Aorta (tissue), 5 donors: Measurements from ENCODE around the gene NEDD8. TPM values are rescaled to one million over a fixed set of nuclear protein-coding genes. Genes with fewer than 3 reads are reported as not detected.
A peak's percentile ranks its signal among the peaks of the same experiment; 100 is the strongest.

Experiments
- ATAC-seq: fragments of 200-7000 bp; cut with Tn5 transposase; one replicate; pipeline ENCODE4 v1.9.1; 2022; ENCODE audit warnings: moderate library complexity; ENCODE audit not compliant: low FRiP score
- DNase-seq, 2 donors: peaks; one replicate each; pipeline ENCODE4 v3.0.0-alpha.2; 2020
- H3K27ac ChIP-seq, 2 donors: one replicate each; pipeline ENCODE4 v1.5.1; 2013; ENCODE audit warnings: low read length in 2 of 2, mild to moderate bottlenecking in 2 of 2, moderate library complexity in 2 of 2, control low read depth in 1 of 2, inconsistent platforms in 1 of 2, low read depth in 1 of 2
- H3K27me3 ChIP-seq, 2 donors: one replicate each; pipeline ENCODE4 v1.6.1; 2013; ENCODE audit warnings: control low read depth in 1 of 2, low read length in 1 of 2, mild to moderate bottlenecking in 1 of 2, moderate library complexity in 1 of 2; ENCODE audit not compliant: insufficient read depth in 2 of 2, control insufficient read depth in 1 of 2
- H3K36me3 ChIP-seq, 2 donors: one replicate each; pipeline ENCODE4 v1.6.1; 2013; ENCODE audit warnings: control low read depth in 1 of 2, low read length in 1 of 2, mild to moderate bottlenecking in 1 of 2; ENCODE audit not compliant: insufficient read depth in 2 of 2, control insufficient read depth in 1 of 2
- H3K4me1 ChIP-seq, 2 donors: one replicate each; pipeline ENCODE4 v1.6.1; 2013; ENCODE audit warnings: low read length in 2 of 2, control low read depth in 1 of 2, mild to moderate bottlenecking in 1 of 2, moderate library complexity in 1 of 2; ENCODE audit not compliant: insufficient read depth in 2 of 2, control insufficient read depth in 1 of 2
- H3K4me3 ChIP-seq, 2 donors: one replicate each; pipeline ENCODE4 v1.5.1; 2013; ENCODE audit warnings: low read length in 2 of 2, control low read depth in 1 of 2, mild to moderate bottlenecking in 1 of 2
- H3K9me3 ChIP-seq: one replicate; pipeline ENCODE4 v1.6.1; 2013; ENCODE audit warnings: mild to moderate bottlenecking, low read length; ENCODE audit not compliant: control insufficient read depth
- WGBS, 2 donors: extraction: QIAGEN DNeasy Blood & Tissue Kit; methylation state at CpG; one replicate each; pipeline ENCODE4 v1.1.7; 2013; 5-methylcytosine and 5-hydroxymethylcytosine counted together
- intact Hi-C, 2 donors: fragments of 100-400 bp; cut with DNase I; formaldehyde crosslinking; loops; one replicate each; pipeline versions ENCODE4 v1.14.2 to v1.15.0; 2022
- polyA plus RNA-seq, 2 donors: library from polyadenylated mRNA; stranded (reverse); fragments of 200-250 nt; gene quantifications; one replicate each; pipeline ENCODE4 v1.2.3, GENCODE V29; 2013
- total RNA-seq, 2 donors: library from RNA; stranded (reverse); fragmentation: NEBNext Ultra II Directional; extraction: Animal tissue kit (Norgen Biotek cat#: 25700); gene quantifications; one replicate each; pipeline ENCODE4 v1.2.1, GENCODE V29; 2021
- donor health status: healthy with polysubstance abuse.
- donor health status: Bipolar disorder and iron deficiency.
- donor health status: DM: no; HTN: no; CAD: no.
- donor health status: DM: no; HTN: no; CAD: no.
- donor health status: DM: yes; HTN: yes; CAD: no.

NEDD8 gene
- total and polyA plus RNA-seq, 4 donors: 122 to 345 (median 172) TPM

DNA sequence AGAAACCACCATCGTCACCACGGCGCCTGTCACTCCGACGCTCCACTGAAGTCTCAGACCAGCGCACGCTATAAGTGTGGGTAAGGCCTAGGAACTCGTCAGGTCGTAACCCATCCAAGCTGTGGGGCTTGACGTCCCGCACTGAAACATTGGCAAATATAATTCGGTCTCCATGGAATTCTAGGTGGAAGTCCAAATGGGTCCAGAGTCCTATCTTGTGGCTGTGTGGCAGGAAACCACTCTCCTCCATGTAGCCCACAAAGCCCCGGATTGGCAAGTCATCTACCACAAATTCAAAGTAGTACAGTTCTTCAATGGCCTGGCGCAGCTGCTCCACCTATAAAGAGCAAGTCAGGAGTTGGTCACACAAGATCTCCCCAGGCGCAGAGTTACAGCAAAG lies 39.2 kb downstream of the NEDD8 start:
- H3K27me3 ChIP-seq: no peaks in the 10 kb centered on the region
- no peak overlapping the region for H3K27ac ChIP-seq
- no peaks in the 10 kb centered on the region for H3K9me3 ChIP-seq
- peaks cover 0 to 2% of the 10 kb centered on the region in 2 donors for H3K36me3 ChIP-seq
- H3K4me1 ChIP-seq: peaks cover 0 to 4% of the 10 kb centered on the region in 2 donors
- no peak for ATAC-seq
- H3K4me3 ChIP-seq: no peak overlapping the region
- 96 to 97% methylated on average over 15 of the region's 15 CpGs for WGBS, 2 donors
- DNase-seq: no peak
- intact Hi-C loops: no loop called here

DNA sequence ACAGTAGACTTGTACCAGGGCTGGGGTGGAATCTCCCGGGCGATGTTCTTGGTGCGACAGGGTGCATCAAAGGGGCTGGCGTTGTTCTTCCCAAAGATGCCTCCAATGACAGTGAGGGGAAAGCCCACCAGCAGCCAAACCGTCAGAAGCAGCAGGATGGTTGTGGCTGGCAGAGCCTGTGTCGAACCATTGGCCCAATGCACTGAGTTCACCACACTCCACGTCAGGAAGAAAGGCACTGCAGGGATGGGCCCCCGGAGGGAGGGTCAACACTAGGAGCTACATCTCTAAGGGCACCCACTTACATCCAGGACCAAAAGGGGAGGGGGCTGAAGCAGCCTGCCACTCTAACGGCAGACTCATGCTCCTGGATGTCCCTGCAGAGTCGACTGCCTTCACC lies 41.8 kb downstream of the NEDD8 start:
- Histone ChIP-seq H3K27ac (no peak overlapping the region), H3K9me3 (no peaks in the 10 kb centered on the region), H3K4me1 (peaks cover 0 to 4% of the 10 kb centered on the region in 2 donors), H3K4me3 (no peak overlapping the region), H3K27me3 (no peaks in the 10 kb centered on the region), H3K36me3 (peaks cover 0 to 2% of the 10 kb centered on the region in 2 donors)
- intact Hi-C loops: no loop called here
- 85 to 95% methylated on average over 10 of the region's 10 CpGs for WGBS, 2 donors
- ATAC-seq: no peak
- no peak for DNase-seq

DNA sequence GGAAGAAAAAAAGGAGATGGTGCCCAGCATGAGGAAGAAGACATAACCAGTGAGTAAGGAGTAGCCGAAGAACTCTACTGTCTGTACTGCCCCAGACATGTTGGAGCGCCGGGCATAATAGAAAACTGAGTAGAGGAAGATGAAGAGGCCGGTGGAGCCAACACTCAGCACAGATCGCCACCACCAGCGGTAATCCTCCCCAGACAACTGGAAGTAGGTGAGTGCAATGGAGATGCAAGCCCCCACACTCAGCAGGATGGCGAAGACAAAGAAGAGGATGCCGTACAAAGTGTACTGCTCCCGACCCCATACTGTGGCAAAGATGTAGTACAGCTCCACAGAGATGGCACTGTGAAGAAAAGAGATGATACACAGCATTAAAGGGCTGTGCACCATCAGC lies 42.7 kb downstream of the NEDD8 start:
- H3K4me1 ChIP-seq: peaks cover 0 to 2% of the 10 kb centered on the region in 2 donors
- WGBS, 2 donors: 91 to 94% methylated on average over 9 of the region's 9 CpGs
- no peak overlapping the region for H3K4me3 ChIP-seq
- ATAC-seq (no peak), DNase-seq (no peak)
- no peak overlapping the region for H3K27ac ChIP-seq
- H3K9me3 ChIP-seq: no peaks in the 10 kb centered on the region
- intact Hi-C loops: loop anchor here in 1 of 2 donors (2.0 kb wide), 1 partner anchor 29 kb away; the partner anchor contains the start of gene IRF9
- no peaks in the 10 kb centered on the region for H3K27me3 ChIP-seq
- H3K36me3 ChIP-seq: peaks cover 0 to 2% of the 10 kb centered on the region in 2 donors

DNA sequence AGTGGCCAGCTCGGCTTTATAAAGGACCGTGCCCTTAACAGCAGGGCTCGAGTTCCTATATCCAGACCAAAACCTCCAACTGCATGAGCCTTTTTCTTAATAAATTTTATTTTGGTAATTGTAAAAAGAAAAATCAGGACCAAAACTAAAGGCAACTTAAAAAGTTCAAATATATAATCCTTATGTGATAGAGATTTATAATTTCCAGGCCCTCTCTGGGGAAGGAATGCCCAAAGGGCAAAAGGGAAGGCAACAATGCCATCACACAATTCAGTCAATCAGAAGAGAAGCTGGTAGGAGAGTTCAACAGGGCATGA lies 43.1 kb downstream of the NEDD8 start:
- Histone ChIP-seq H3K36me3 (peaks cover 0 to 2% of the 10 kb centered on the region in 2 donors), H3K4me1 (no peaks in the 10 kb centered on the region), H3K4me3 (no peak overlapping the region), H3K9me3 (no peaks in the 10 kb centered on the region), H3K27ac (no peak overlapping the region), H3K27me3 (no peaks in the 10 kb centered on the region)
- intact Hi-C loops: loop anchor here in 1 of 2 donors (2.0 kb wide), 1 partner anchor 28 kb away; the partner anchor contains the start of gene IRF9
- 0 to 1% methylated on average over 3 of the region's 3 CpGs for WGBS, 2 donors
- ATAC-seq (no peak), DNase-seq (no peak)

DNA sequence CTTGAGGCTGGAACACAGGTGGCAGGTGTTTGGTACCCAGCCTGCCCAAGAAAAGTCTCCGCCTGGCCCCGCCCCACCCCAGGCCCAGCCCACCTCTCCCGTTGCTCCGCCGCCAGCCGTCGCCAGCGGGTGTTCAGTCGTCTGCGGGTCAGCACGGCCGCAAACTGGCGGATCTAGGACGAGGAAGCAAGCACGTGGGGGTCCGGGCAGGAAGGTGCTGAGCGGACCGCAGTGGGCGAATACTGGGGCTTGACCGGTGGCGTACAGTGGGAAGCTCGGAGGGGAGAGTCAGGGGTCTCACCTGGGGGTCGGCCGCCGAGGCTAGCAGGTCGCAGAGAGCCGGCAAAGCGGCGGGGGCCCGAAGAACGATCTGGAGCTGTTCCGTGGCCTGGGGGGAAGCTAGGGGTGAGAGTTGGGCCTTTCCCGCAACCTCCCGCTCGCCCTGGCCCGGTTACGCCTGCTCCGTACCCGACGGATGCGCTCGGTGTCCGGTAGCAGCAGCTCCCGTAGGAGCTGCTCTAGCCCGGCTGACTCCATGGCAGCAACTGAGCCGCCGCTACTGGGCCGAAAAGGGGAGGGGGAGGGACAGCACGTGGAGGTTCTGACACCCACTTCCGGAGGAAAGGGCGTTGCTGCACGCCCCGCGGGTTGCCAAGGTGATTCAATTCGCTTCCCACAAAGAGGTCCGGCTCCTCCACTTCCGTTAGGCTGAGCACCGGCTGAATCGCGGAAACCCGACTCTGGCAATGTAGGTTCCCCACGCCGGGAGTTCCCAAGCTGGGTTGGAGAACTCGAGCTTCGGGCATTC lies 43.7 kb downstream of the NEDD8 start, which contains the start of gene IPO4:
TSS of gene IPO4 (minus strand) at position 566 of the 808 bp plus-strand sequence. CDS start at position 537, 29 bp downstream.
- ATAC-seq: peak; percentile 97
- intact Hi-C loops: loop anchor here in 1 of 2 donors (2.0 kb wide), 1 partner anchor 28 kb away; the partner anchor contains the start of gene IRF9
- peak; percentile 97 for DNase-seq
- WGBS, 2 donors: 0 to 1% methylated on average over 62 to 65 of the region's 65 CpGs
- H3K27ac ChIP-seq: peak within 1 kb of the TSS in 1 of 2 donors; percentile 33
- H3K27me3 ChIP-seq: no peaks in the 10 kb centered on the region
- peaks cover 0 to 2% of the 10 kb centered on the region in 2 donors for H3K36me3 ChIP-seq
- no peaks in the 10 kb centered on the region for H3K4me1 ChIP-seq
- H3K4me3 ChIP-seq: peak within 1 kb of the TSS; percentile 44 to 61
- no peaks in the 10 kb centered on the region for H3K9me3 ChIP-seq

DNA sequence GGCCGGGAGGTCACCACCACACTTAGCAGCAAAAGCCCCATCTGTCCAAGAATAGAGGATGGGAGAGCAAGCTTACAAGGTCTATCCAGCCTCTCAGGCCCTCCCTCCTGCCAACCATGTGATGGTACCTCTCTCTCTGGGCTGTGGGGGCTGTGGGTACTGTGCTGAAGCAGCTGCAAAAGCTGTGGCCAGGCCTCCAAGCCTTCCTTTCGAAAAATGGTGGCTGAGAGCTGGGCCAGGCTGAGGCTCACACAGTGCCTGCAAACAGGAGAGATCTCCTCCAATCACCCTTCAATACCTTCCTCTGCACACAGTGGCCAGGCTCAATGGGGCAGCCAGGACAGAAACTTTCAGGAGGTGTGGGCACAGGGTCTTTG lies 44.6 kb downstream of the NEDD8 start:
- DNase-seq (peak in 1 of 2 donors; percentile 43), ATAC-seq (no peak)
- intact Hi-C loops: no loop called here
- no peaks in the 10 kb centered on the region for H3K36me3 ChIP-seq
- H3K4me3 ChIP-seq: no peak overlapping the region
- H3K27me3 ChIP-seq: no peaks in the 10 kb centered on the region
- no peaks in the 10 kb centered on the region for H3K9me3 ChIP-seq
- no peaks in the 10 kb centered on the region for H3K4me1 ChIP-seq
- 84 to 88% methylated on average over 2 of the region's 2 CpGs for WGBS, 2 donors
- no peak overlapping the region for H3K27ac ChIP-seq

DNA sequence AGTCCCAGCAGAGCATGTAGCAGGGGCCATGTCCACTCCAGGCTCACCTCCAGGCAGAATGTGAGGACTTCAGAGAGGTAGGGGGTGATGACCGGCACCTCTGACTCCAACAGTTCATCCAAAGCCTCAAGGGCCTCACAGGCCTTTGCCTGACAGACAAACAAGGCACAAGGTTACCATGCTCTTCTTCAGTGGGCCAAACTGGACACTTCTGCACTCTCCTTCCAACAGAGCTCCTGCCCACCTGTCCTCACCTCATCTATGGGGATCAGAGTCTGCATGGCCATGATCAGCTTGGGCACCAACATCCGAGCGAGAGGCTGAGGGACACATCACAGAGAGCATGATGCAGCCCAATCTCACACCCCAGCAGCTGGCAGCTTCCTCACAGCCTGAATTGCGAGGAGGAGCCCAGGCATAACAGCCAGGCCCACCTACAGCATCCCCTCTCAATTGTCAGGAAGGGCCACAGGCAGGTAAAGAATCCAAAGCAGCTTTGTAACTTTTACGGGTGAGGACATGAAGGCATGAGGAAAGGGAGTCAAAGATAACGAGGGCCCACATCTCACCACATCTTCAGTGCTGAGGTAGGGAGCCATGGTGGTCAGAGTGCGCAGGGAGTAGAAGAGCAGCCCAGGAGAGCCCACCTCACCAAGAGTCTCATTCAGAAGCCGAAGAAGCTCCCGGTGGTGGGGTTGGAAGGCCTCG lies 45.2 kb downstream of the NEDD8 start:
- Histone ChIP-seq H3K36me3 (no peaks in the 10 kb centered on the region), H3K9me3 (no peaks in the 10 kb centered on the region), H3K4me3 (no peak overlapping the region), H3K27me3 (no peaks in the 10 kb centered on the region), H3K27ac (no peak overlapping the region), H3K4me1 (no peaks in the 10 kb centered on the region)
- intact Hi-C loops: no loop called here
- WGBS, 2 donors: 91 to 94% methylated on average over 10 of the region's 10 CpGs
- ATAC-seq (no peak), DNase-seq (peak in 1 of 2 donors; percentile 51)

DNA sequence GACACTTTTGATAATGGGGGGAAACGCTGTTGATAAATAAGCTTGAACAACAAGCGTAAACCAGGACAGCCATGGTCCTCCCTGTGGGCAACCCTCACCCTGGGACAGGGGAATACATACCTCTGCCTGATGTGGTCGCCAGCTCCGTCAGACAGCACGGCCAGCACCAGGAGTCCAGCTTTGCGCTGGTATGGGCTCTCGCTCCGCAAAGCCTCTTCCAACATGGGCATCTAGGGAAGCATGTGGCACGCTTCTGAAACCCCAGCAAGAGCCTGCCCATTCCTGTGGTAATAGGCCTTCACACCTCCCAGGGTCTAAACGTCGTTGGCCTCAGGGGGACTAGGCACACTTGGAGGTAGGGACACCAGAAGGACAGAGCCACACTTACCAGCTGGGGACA lies 46.4 kb downstream of the NEDD8 start:
- intact Hi-C loops: no loop called here
- Histone ChIP-seq H3K4me3 (no peak overlapping the region), H3K4me1 (no peaks in the 10 kb centered on the region), H3K36me3 (no peaks in the 10 kb centered on the region), H3K27me3 (no peaks in the 10 kb centered on the region), H3K27ac (no peak overlapping the region), H3K9me3 (no peaks in the 10 kb centered on the region)
- peak in 1 of 2 donors; percentile 63 for DNase-seq
- no peak for ATAC-seq
- 90 to 94% methylated on average over 11 of the region's 11 CpGs for WGBS, 2 donors
